ENCODE measurements around the gene AMN1.
"Not testable (repeated sequence)": the region's sequence is repeated elsewhere in the genome, so short reads cannot be mapped to it uniquely, and the experiment has no call there.

AMN1 gene

DNA sequence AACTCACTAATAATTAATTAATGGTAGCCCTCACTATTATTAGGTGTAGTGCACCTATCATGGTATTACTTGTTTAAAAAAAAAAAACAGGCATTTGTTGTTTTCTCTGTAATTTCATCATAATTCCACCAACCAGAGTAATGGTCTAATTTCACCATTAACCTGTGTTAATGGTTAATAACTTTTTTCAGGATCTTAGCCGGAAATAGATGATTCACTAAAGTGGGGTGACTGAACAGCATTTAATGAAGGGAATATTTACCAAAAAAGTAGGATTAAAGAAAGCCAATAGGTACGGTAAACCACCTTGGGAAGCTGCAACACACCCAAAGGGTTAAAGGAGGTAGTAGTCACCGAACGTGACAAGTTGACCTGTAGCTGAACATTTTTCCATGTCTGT is 56.3 kb downstream of the AMN1 start:
- DNase-seq: no peak

DNA sequence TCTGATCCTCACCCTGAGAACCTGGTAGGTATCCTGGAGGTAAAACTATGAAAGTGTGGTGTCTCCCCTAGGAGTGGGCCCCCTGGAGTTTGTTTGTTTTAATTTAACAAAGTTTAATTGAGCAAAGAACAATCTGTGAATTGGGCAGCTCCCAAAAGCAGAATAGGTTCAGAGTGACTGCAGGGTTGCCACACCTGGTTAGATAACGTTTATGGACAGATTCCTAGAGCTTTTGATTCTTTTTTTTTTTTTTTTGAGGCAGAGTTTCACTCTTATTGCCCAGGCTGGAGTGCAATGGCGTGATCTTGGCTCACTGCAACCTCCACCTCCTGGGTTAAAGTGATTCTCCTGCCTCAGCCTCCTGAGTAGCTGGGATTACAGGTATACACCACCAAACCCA is 59.2 kb downstream of the AMN1 start:
- not testable (repeated sequence) for DNase-seq

- no peak for DNase-seq
Measured at GRCh38 chr12:31669020-31669419, 59.8 kb downstream of the AMN1 start.

DNA sequence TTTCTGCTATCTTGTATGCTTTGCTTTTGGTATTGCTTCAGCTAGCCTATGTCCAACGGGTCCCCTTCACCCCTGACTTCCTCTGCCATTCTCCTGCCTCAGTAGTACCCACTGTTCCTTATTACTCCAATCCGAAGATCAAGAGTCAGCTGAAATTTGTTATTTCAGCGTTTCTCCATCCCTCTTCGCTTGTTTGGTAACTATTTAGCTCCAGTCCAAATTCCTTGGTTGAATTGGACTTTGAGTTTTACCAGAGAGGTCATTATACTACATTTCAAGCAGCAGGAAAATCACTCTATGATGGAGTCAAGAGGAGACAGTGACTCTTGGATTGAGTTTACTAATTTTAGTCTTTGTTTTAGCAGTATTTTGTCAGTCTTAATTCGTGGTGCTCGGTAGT is 64.8 kb downstream of the AMN1 start:
- DNase-seq: no peak

DNA sequence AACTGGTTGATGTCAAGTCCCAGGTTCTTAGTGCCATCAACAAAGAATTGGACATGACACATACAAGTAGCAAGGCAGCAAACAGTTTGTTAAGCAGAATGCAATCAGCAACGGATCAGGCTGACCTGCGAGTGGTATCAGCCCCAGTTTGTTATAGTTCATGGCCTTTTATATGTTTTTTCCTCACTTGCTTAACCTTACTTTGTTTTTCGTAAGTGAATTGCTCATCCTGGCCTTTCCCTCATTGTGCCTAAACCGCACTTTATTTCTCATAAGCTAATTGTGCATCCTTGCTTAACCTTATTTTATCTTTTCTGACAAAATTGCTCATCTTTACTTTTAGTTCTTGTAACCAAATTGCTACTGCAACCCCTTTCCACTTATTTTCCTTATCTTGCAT is 65.2 kb downstream of the AMN1 start:
- DNase-seq: no peak

DNA sequence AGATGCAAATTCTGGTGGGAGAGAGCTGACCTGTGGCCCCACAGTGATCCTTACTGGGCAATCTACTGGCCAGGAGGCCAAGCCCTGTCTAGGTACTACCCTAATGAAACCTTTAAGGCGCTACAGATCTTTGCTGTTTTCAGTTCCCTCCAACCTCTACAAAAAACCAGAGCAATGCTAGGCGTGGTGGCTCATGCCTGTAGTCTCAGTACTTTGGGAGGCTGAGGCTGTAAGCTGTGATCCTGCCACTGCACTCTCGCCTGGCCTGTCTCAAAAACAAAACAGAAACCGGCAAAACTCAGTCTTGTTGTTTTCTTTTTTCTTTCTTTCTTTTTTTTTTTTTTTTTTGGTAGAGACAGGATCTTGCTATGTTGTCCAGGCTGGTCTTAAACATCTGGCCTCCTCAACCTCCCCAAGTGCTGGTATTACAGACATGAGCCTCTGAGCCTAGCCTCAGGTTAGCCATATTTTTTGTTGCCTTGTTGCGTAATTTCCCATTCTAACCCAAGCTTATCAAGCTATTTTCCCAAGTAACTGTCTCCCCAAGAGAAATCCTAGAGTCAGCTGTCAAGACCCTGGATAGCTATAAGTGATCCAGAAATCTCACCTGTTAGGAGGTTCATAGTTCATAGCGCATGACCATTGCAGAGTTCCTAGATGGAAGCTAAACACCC is 66.5 kb downstream of the AMN1 start:
- no peak for DNase-seq

GRCh38 chr12:31659087-31659942 is 69.5 kb downstream of the AMN1 start, which contains the start of gene ETFBKMT:
ETFBKMT (plus strand) TSS chr12:31659688; CDS start chr12:31661954, 2,266 bp downstream.
- peak; percentile 86 to 95 for DNase-seq

- DNase-seq: no peak
Measured at GRCh38 chr12:31658471-31659086, 70.2 kb downstream of the AMN1 start.

- no peak for DNase-seq
Measured at GRCh38 chr12:31655792-31656191, 73.0 kb downstream of the AMN1 start.

DNA sequence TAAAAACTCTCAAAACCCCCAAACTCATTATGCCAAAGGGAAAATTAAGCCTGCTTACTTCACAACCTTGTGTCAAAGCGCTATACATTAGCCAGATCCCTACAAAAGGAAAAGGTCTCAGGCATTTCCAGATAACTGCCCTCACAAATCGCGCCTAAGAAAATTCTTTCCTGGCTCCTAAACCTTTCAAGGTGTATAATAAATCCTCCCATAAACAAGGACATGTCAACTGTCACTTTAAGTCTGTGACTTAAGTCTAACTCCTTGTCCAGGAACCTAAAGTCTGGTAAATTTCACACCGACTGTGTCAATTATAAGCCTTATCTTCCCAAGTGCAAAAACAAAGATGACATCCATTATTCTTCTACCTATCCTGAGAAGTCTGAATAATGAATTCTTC is 73.6 kb downstream of the AMN1 start:
- no peak for DNase-seq

GRCh38 chr12:31651893-31652521 is 76.8 kb downstream of the AMN1 start:
- no peak for DNase-seq

- DNase-seq: no peak
Measured at GRCh38 chr12:31650918-31651317, 77.9 kb downstream of the AMN1 start.

GRCh38 chr12:31647086-31647491 is 81.7 kb downstream of the AMN1 start:
- no peak for DNase-seq

GRCh38 chr12:31645924-31646323 is 82.9 kb downstream of the AMN1 start:
- no peak for DNase-seq

GRCh38 chr12:31644536-31644935 is 84.3 kb downstream of the AMN1 start:
- no peak for DNase-seq

DNA sequence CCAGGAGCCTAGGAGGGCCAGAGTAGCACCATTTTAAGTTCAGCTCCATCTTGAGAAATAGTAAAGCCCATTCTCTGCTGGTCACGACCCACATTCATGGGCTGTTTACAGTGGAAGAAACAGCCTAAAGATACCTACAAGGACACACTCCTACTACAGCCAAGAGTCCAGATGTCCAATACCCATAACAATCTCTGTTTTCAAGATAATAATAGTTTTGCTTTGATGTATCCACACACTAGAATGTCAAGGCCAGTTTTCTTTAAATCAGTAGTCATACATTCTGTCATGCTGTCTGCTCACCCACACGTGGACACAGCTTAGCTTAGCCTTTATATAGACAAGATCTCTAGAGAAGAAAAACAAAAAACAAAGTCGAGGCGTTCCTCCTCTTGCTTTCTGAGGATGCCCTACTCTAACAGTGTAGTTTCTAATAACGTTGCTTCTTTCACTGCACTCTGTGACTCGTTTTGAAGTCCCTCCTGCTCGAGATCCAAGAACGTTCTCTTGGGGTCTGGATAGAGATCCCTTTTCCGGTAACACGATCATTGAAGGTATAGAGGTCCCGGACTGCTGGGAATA is 87.2 kb downstream of the AMN1 start:
- DNase-seq: no peak

DNA sequence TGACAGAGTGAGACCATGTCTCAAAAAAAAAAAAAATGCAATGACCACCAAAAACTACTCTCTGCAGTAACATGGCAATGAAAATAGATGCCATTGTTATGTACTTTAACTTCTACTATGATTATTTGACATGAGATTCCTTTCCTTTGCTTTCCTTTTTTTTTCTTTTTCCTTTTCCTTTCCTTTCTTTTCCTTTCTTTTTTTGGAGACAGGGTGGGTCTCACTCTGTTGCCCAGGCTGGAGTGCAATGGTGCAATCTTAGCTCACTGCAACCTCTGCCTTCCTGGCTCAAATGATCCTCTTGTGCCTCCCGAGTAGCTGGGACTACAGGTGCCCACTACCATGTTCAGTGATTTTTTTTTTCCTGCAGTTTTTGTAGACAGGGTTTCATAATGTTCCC is 94.2 kb downstream of the AMN1 start:
- no peak for DNase-seq

GRCh38 chr12:31633464-31633863 is 95.4 kb downstream of the AMN1 start:
- DNase-seq: no peak

DNA sequence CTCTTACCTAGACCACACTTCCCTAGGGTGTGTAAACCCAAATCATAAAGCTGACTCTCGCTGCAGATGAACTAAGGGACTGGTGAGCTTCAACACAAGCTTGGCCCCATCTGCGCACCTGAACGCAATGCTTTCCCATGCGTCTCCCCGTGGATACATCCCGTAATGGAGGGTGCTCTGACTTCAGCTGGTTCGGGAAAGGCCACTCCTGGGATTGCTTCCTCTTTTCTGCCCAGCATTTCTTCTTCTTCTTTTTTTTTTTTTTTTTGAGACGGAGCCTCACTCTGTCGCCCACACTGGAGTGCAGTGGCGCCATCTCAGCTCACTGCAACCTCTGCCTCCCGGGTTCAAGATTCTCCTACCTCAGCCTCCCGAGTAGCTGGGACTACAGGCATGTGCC is 97.0 kb downstream of the AMN1 start:
- no peak for DNase-seq

GRCh38 chr12:31631023-31631724 is 97.6 kb downstream of the AMN1 start:
- no peak for DNase-seq

DNA sequence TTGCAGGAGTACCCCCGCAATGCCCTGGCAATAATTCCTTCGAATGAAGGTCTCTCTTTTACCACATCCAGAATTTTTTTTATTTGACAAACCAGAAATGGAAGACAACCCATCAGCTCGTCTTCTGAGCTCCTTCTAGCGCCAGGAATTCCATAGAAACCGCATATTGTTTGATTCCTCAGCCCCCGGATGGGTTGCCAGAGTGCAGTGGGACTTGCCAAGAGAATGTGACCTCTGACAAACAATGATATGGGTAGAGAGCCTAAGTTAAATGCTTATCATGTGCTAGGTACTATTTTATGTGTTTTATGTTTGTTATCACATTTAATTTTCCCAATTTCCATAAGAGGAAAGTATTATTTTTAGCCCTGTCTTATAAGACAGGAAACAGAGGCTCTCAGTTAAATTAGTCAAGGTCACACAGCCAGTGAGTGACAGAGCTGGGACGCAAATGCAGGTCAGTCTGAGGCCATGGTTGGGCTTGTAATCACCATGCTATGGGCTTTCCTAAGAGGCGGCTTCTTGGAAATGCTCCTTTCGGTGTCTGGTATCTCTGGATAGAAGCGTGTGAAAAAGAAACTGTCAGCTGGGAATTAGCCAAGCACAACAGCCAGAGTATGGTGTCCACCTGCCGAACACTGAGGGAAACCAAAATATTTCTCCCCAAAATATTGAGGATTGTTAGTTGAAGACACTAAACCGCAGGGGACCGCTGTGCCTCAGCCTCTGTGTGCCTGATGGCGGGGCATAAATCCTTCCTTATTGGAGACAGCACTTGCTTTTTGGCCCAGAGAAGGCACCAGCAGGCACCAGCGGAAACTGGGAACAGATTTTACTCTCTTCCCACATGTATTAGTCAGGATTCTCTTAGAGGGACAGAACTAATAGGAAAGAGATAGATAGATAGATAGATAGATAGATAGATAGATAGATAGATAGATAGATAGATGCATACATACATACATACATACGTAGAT is 98.8 kb downstream of the AMN1 start:
- no peak for DNase-seq

Measured in stimulated activated CD4-positive, alpha-beta T cell treated with anti-CD3 and anti-CD28 coated beads, Interleukin-4, amount 100 ng/mL, for 4 hours (primary cell).